Ovary (tissue), 10 donors: Measurements from ENCODE around the gene PTTG1IP2. TPM values are rescaled to one million over a fixed set of nuclear protein-coding genes. Genes with fewer than 3 reads are reported as not detected.

Experiments
- DNase-seq, 5 donors: peaks; one replicate each; pipeline ENCODE4 v3.0.0-alpha.2; 2019 to 2020
- H3K27ac ChIP-seq, 2 donors: fragments of 200-600 bp; one replicate each; pipeline versions ENCODE4 v1.5.1 to v1.8.0; 2019 to 2022
- H3K27me3 ChIP-seq: fragments of 200-600 bp; one replicate; pipeline ENCODE4 v1.8.0; 2022
- H3K36me3 ChIP-seq: fragments of 200-600 bp; sonication (generic); one replicate; pipeline ENCODE4 v1.5.1; 2019
- H3K4me1 ChIP-seq: one replicate; pipeline ENCODE4 v1.8.1; 2013; ENCODE audit warnings: mild to moderate bottlenecking, moderate library complexity; ENCODE audit not compliant: insufficient read depth
- H3K4me3 ChIP-seq: fragments of 200-600 bp; sonication (generic); one replicate; pipeline ENCODE4 v1.5.1; 2017
- H3K9me3 ChIP-seq, 2 donors: fragments of 200-600 bp in 1 of 2; sonication (generic) in 1 of 2; one replicate each; pipeline versions ENCODE4 v1.5.1 to v1.8.1; 2013 to 2019; ENCODE audit warnings: mild to moderate bottlenecking in 1 of 2, moderate library complexity in 1 of 2
- EP300 ChIP-seq: sonication (generic); formaldehyde crosslinking; IDR thresholded peaks from one replicate; pipeline ENCODE4 v1.6.1; 2017; ENCODE audit warnings: antibody characterized with exemption
- POLR2A ChIP-seq: fragments of 450-650 bp; IDR thresholded peaks from one replicate; pipeline ENCODE4 v1.6.1; 2017; ENCODE audit warnings: antibody characterized with exemption, mild to moderate bottlenecking, moderate library complexity
- WGBS, 3 donors: extraction: QIAGEN DNeasy Blood & Tissue Kit in 1 of 3; methylation state at CpG; one replicate each; pipeline versions ENCODE4 v1.1.5 to v1.1.7; 2013 to 2017; 5-methylcytosine and 5-hydroxymethylcytosine counted together
- intact Hi-C, 4 donors: fragments of 100-400 bp; cut with DNase I; formaldehyde crosslinking; loops; one replicate each; pipeline versions ENCODE4 v1.11.0 to v1.15.1; 2022 to 2023
- long read RNA-seq, 3 donors: library from polyadenylated mRNA in 2 of 3; unstranded in 2 of 3; transcript quantifications; one replicate each; pipeline ENCODE4 v2.0.0 and lab custom pipeline, GENCODE V29; 2021 to 2026
- polyA plus RNA-seq, 2 donors: library from polyadenylated mRNA; stranded (reverse); fragments of 200-250 nt in 1 of 2; fragments of 350-450 nt in 1 of 2; fragmentation: Illumina TruSeq in 1 of 2; extraction: RNeasy Lipid Tissue Mini Kit (QIAGEN cat#74804) in 1 of 2; gene quantifications; one replicate each; pipeline ENCODE4 v1.2.3, GENCODE V29; 2013 to 2014
- total RNA-seq, 7 donors: library from RNA; depleted of rRNA in 2 of 7; stranded (reverse); fragments of >200 nt in 2 of 7; fragmentation: NEBNext Ultra II Directional in 3 of 7; extraction: Animal tissue kit (Norgen Biotek cat#: 25700) in 3 of 7; gene quantifications; one replicate each; pipeline versions ENCODE4 v1.1.0 to v1.2.4, GENCODE V29; 2016 to 2023
- TF ChIP-seq, protein P1 (sequence below), 3 donors: fragments of 450-650 bp in 2 of 3; fragments of 200-600 bp in 1 of 3; IDR thresholded peaks; one replicate each; pipeline versions ENCODE4 v1.5.1 to v1.8.0; 2016 to 2022; ENCODE audit warnings: antibody characterized with exemption in 3 of 3, mild to moderate bottlenecking in 1 of 3
- donor health status: DM: no; HTN: no; CAD: no; lungs with moderate emphysema.
- donor health status: DM: no; HTN: no; CAD: no.
- donor health status: Bipolar disorder and iron deficiency.
- donor health status: DM: yes; HTN: yes; CAD: no.
- donor health status: DM: no; HTN: no; CAD: no.
- donor health status: DM: yes; HTN: yes; CAD: no.

The PTTG1IP2 gene
- total RNA-seq: not detected
- not detected for polyA plus RNA-seq
- long read RNA-seq, donor 1: 0 reads
- long read RNA-seq, donor 2: 0 reads
- long read RNA-seq, donor 3: 0 reads

DNA sequence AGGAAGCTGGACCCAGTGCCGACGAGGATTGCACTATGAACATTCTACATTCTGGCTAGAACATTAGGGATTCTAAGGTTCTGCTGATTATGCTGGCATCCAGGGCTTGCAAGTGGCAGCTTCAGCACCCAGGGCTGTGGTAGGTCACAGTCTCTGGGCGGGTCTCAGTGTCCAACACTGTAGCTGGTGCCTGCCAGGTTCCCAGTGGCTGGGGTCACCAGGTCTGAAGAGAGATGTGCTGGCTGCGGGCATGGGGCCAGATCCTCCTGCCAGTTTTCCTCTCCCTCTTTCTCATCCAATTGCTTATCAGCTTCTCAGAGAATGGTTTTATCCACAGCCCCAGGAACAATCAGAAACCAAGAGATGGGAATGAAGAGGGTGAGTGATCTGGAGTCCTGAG lies at the start of gene PTTG1IP2:
Gene PTTG1IP2, plus strand, starts transcription at position 86 of the 400 bp plus-strand sequence. Its CDS starts 148 bp downstream, at position 234.
- Histone ChIP-seq H3K4me1 (no peaks in the 10 kb centered on the region), H3K9me3 (no peaks in the 10 kb centered on the region), H3K4me3 (no peak within 1 kb of the TSS), H3K27me3 (no peaks in the 10 kb centered on the region), H3K27ac (no peak within 1 kb of the TSS), H3K36me3 (no peaks in the 10 kb centered on the region)
- WGBS, 3 donors: 92 to 94% (median 94%) methylated on average over 4 of the region's 4 CpGs
- no peak for DNase-seq
- TF ChIP-seq EP300 (no peak), POLR2A (no peak)
- TF ChIP-seq, protein P1, sequence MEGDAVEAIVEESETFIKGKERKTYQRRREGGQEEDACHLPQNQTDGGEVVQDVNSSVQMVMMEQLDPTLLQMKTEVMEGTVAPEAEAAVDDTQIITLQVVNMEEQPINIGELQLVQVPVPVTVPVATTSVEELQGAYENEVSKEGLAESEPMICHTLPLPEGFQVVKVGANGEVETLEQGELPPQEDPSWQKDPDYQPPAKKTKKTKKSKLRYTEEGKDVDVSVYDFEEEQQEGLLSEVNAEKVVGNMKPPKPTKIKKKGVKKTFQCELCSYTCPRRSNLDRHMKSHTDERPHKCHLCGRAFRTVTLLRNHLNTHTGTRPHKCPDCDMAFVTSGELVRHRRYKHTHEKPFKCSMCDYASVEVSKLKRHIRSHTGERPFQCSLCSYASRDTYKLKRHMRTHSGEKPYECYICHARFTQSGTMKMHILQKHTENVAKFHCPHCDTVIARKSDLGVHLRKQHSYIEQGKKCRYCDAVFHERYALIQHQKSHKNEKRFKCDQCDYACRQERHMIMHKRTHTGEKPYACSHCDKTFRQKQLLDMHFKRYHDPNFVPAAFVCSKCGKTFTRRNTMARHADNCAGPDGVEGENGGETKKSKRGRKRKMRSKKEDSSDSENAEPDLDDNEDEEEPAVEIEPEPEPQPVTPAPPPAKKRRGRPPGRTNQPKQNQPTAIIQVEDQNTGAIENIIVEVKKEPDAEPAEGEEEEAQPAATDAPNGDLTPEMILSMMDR (IDR thresholded peaks at IDR 0.05): no peak
- intact Hi-C loops: no loop called here

DNA sequence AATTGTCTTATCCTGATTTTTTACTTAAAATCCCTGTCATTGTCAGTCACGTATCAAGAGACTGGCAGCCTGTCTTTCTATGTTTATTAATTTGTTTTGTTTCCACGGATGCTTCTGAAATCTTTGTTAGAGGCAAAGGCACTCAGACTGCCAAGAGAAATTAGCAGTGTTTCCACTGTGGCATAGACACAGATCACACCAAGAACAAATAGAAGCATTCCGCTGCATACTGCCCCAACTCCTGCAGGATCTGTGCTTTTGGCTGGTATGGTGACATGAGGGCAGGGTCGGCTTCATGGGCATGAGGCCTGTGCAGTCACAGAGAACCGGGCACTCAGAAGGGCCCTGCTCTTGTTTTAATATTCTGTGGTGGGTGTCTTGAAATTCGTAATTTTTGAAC lies 47.8 kb upstream of the PTTG1IP2 start:
- no peaks in the 10 kb centered on the region for H3K36me3 ChIP-seq
- H3K27ac ChIP-seq: no peak overlapping the region
- H3K9me3 ChIP-seq: no peaks in the 10 kb centered on the region
- TF ChIP-seq POLR2A (no peak), EP300 (no peak)
- TF ChIP-seq, protein P1 (IDR thresholded peaks at IDR 0.05): no peak
- 86 to 90% (median 87%) methylated on average over 6 of the region's 6 CpGs for WGBS, 3 donors
- H3K4me1 ChIP-seq: no peaks in the 10 kb centered on the region
- no peak overlapping the region for H3K4me3 ChIP-seq
- no peak for DNase-seq
- intact Hi-C loops: loop anchor here in 2 of 4 donors (10.0 kb wide), 2 partner anchors 157 to 267 kb away; partner anchors contain the start of gene STEAP1 (in 2 of the 2)
- H3K27me3 ChIP-seq: no peaks in the 10 kb centered on the region

- no peak overlapping the region for H3K27ac ChIP-seq
Measured at GRCh38 chr7:90424720-90425119, 44.7 kb upstream of the PTTG1IP2 start.

GRCh38 chr7:90425376-90425775 lies 44.1 kb upstream of the PTTG1IP2 start:
- WGBS, 3 donors: 0 to 49% (median 45%) methylated on average over 2 of the region's 2 CpGs
- TF ChIP-seq POLR2A (no peak), EP300 (no peak)
- TF ChIP-seq, protein P1 (IDR thresholded peaks at IDR 0.05): no peak
- H3K9me3 ChIP-seq: no peaks in the 10 kb centered on the region
- no peaks in the 10 kb centered on the region for H3K36me3 ChIP-seq
- no peaks in the 10 kb centered on the region for H3K4me1 ChIP-seq
- no peak overlapping the region for H3K27ac ChIP-seq
- no peaks in the 10 kb centered on the region for H3K27me3 ChIP-seq
- no peak for DNase-seq
- intact Hi-C loops: loop anchor here in 2 of 4 donors (10.0 kb wide), 2 partner anchors 161 to 271 kb away; partner anchors contain the start of gene STEAP1 (in 2 of the 2)
- no peak overlapping the region for H3K4me3 ChIP-seq

More at GRCh38 chr7:90424720-90425119, 44.7 kb upstream of the PTTG1IP2 start:
- 82 to 90% (median 87%) methylated on average over 3 of the region's 3 CpGs for WGBS, 3 donors
- H3K4me1 ChIP-seq: no peaks in the 10 kb centered on the region
- no peaks in the 10 kb centered on the region for H3K27me3 ChIP-seq
- intact Hi-C loops: loop anchor here in 2 of 4 donors (10.0 kb wide), 2 partner anchors 160 to 270 kb away; partner anchors contain the start of gene STEAP1 (in 2 of the 2)
- no peak for DNase-seq
- TF ChIP-seq EP300: no peak
- TF ChIP-seq POLR2A: no peak
- TF ChIP-seq, protein P1 (IDR thresholded peaks at IDR 0.05): no peak
- H3K9me3 ChIP-seq: no peaks in the 10 kb centered on the region
- H3K36me3 ChIP-seq: no peaks in the 10 kb centered on the region
- H3K4me3 ChIP-seq: no peak overlapping the region
